ENCODE measurements around the gene SNX18.
A peak's percentile ranks its signal among the peaks of the same experiment; 100 is the strongest.
"Not testable (repeated sequence)": the region's sequence is repeated elsewhere in the genome, so short reads cannot be mapped to it uniquely, and the experiment has no call there.

SNX18 gene, protein sequence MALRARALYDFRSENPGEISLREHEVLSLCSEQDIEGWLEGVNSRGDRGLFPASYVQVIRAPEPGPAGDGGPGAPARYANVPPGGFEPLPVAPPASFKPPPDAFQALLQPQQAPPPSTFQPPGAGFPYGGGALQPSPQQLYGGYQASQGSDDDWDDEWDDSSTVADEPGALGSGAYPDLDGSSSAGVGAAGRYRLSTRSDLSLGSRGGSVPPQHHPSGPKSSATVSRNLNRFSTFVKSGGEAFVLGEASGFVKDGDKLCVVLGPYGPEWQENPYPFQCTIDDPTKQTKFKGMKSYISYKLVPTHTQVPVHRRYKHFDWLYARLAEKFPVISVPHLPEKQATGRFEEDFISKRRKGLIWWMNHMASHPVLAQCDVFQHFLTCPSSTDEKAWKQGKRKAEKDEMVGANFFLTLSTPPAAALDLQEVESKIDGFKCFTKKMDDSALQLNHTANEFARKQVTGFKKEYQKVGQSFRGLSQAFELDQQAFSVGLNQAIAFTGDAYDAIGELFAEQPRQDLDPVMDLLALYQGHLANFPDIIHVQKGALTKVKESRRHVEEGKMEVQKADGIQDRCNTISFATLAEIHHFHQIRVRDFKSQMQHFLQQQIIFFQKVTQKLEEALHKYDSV

DNA sequence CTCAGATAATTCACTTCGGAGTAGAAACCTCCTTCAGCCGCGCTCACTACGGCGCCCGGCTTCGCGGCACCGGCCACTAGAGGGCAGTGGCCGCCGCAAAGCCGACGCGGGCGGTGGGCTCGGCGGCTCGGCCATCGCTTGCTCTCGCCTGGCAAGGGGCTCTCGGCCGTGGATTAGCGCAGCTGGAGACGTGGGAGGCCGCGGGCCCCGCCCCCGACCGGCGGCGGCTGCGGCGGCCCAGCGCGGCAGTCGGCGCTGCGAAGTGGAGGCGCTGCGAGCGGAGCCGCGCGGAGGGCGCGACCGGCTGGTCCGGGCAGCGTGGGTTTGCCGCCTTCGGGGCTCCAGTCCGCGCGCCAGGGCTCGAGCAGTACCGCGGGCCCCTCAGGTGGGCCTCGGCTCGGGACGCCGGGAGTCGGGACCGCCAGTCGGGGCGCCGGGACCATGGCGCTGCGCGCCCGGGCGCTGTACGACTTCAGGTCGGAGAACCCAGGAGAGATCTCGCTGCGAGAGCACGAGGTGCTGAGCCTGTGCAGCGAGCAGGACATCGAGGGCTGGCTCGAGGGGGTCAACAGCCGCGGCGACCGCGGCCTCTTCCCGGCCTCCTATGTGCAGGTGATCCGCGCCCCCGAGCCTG, at the start of gene SNX18:
Gene SNX18, plus strand, starts transcription at position 248 of the 634 bp plus-strand sequence. Its CDS starts 194 bp downstream, at position 442.
- Histone ChIP-seq H3K4me3 (ENCODE audit: low read depth, low read length) (peak within 1 kb of the TSS; percentile 79), H3K27me3 (ENCODE audit: control insufficient read depth, insufficient read depth, low read length) (peaks cover 22% of the 10 kb centered on the region), H3K9ac (ENCODE audit: low read depth, low read length) (peak within 1 kb of the TSS; percentile 81), H3K4me1 (ENCODE audit: control insufficient read depth, insufficient read depth, low read length) (peaks cover 7% of the 10 kb centered on the region), H3K36me3 (ENCODE audit: control insufficient read depth, insufficient read depth, low read length) (peaks cover 4% of the 10 kb centered on the region), H3K9me3 (ENCODE audit: control insufficient read depth, insufficient read depth, low read length) (no peaks in the 10 kb centered on the region)

GRCh38 chr5:54469622-54470021, 47.9 kb upstream of the SNX18 start:
- no peaks in the 10 kb centered on the region for H3K4me1 ChIP-seq (ENCODE audit: control insufficient read depth, insufficient read depth, low read length)
- H3K9ac ChIP-seq (ENCODE audit: low read depth, low read length): no peak overlapping the region
- no peaks in the 10 kb centered on the region for H3K27me3 ChIP-seq (ENCODE audit: control insufficient read depth, insufficient read depth, low read length)
- H3K4me3 ChIP-seq (ENCODE audit: low read depth, low read length): no peak overlapping the region
- H3K9me3 ChIP-seq (ENCODE audit: control insufficient read depth, insufficient read depth, low read length): no peaks in the 10 kb centered on the region
- no peaks in the 10 kb centered on the region for H3K36me3 ChIP-seq (ENCODE audit: control insufficient read depth, insufficient read depth, low read length)

DNA sequence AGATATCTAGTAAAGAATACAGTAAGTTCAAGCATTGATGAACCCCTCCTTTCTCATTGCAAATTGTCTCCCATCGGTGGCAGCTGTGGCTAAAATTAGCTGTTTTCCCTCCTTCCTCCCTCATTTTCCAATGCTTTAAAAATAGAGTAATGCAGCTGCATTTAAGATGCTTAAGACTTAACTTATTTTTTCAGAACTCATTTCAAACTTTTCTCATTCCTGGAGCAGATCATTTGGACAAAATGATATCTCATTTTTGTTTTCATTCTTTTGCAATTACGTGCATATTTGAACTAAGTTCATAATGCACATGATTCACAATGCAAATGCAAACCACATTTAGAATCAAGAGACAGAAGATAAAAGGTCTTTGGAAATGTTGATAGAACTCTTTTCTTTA, 47.4 kb upstream of the SNX18 start:
- Histone ChIP-seq H3K4me3 (ENCODE audit: low read depth, low read length) (no peak overlapping the region), H3K9ac (ENCODE audit: low read depth, low read length) (no peak overlapping the region)

GRCh38 chr5:54470677-54471076, 46.9 kb upstream of the SNX18 start:
- H3K4me3 ChIP-seq (ENCODE audit: low read depth, low read length): no peak overlapping the region
- no peaks in the 10 kb centered on the region for H3K9me3 ChIP-seq (ENCODE audit: control insufficient read depth, insufficient read depth, low read length)
- no peak overlapping the region for H3K9ac ChIP-seq (ENCODE audit: low read depth, low read length)
- H3K36me3 ChIP-seq (ENCODE audit: control insufficient read depth, insufficient read depth, low read length): no peaks in the 10 kb centered on the region
- no peaks in the 10 kb centered on the region for H3K27me3 ChIP-seq (ENCODE audit: control insufficient read depth, insufficient read depth, low read length)
- no peaks in the 10 kb centered on the region for H3K4me1 ChIP-seq (ENCODE audit: control insufficient read depth, insufficient read depth, low read length)

More for the DNA sequence above, 47.4 kb upstream of the SNX18 start:
- Histone ChIP-seq H3K36me3 (ENCODE audit: control insufficient read depth, insufficient read depth, low read length) (no peaks in the 10 kb centered on the region), H3K4me1 (ENCODE audit: control insufficient read depth, insufficient read depth, low read length) (no peaks in the 10 kb centered on the region), H3K27me3 (ENCODE audit: control insufficient read depth, insufficient read depth, low read length) (no peaks in the 10 kb centered on the region), H3K9me3 (ENCODE audit: control insufficient read depth, insufficient read depth, low read length) (no peaks in the 10 kb centered on the region)

GRCh38 chr5:54471398-54471797, 46.2 kb upstream of the SNX18 start:
- no peaks in the 10 kb centered on the region for H3K27me3 ChIP-seq (ENCODE audit: control insufficient read depth, insufficient read depth, low read length)
- H3K4me3 ChIP-seq (ENCODE audit: low read depth, low read length): no peak overlapping the region
- H3K9ac ChIP-seq (ENCODE audit: low read depth, low read length): no peak overlapping the region
- no peaks in the 10 kb centered on the region for H3K4me1 ChIP-seq (ENCODE audit: control insufficient read depth, insufficient read depth, low read length)
- no peaks in the 10 kb centered on the region for H3K36me3 ChIP-seq (ENCODE audit: control insufficient read depth, insufficient read depth, low read length)
- no peaks in the 10 kb centered on the region for H3K9me3 ChIP-seq (ENCODE audit: control insufficient read depth, insufficient read depth, low read length)

- Histone ChIP-seq H3K4me1 (ENCODE audit: control insufficient read depth, insufficient read depth, low read length) (no peaks in the 10 kb centered on the region), H3K36me3 (ENCODE audit: control insufficient read depth, insufficient read depth, low read length) (no peaks in the 10 kb centered on the region), H3K9me3 (ENCODE audit: control insufficient read depth, insufficient read depth, low read length) (no peaks in the 10 kb centered on the region), H3K4me3 (ENCODE audit: low read depth, low read length) (no peak overlapping the region), H3K9ac (ENCODE audit: low read depth, low read length) (no peak overlapping the region), H3K27me3 (ENCODE audit: control insufficient read depth, insufficient read depth, low read length) (no peaks in the 10 kb centered on the region)
These were observed 40.9 kb upstream of the SNX18 start for GRCh38 chr5:54476682-54477081.

DNA sequence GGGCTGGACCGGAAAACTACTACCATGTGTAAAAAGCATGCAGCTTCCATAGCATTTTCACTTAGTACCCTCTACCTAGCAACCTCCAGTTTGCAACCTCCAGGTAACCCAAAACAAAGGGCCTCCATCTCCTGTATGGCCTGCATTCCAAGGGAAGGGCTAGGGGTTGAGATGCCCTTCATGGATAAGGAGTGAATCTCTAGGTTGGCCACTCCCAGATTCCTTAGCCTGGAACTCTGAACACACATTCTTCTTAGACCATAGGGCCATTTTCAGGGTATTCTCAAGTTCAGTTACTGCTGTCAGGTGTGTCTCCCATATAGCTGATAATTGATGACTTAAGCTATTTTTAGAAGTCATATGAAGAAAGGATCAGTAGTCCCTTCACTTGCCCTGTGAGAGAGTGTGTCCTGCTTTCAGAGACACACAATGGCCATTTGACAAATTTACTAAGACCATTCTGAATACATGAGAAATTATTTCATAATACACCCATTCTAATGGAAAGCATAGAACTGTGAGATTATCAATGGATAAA, 39.5 kb upstream of the SNX18 start:
- H3K9me3 ChIP-seq (ENCODE audit: control insufficient read depth, insufficient read depth, low read length): no peaks in the 10 kb centered on the region
- no peaks in the 10 kb centered on the region for H3K36me3 ChIP-seq (ENCODE audit: control insufficient read depth, insufficient read depth, low read length)
- no peak overlapping the region for H3K9ac ChIP-seq (ENCODE audit: low read depth, low read length)
- no peaks in the 10 kb centered on the region for H3K4me1 ChIP-seq (ENCODE audit: control insufficient read depth, insufficient read depth, low read length)
- H3K27me3 ChIP-seq (ENCODE audit: control insufficient read depth, insufficient read depth, low read length): no peaks in the 10 kb centered on the region
- H3K4me3 ChIP-seq (ENCODE audit: low read depth, low read length): no peak overlapping the region

GRCh38 chr5:54480296-54480695, 37.3 kb upstream of the SNX18 start:
- Histone ChIP-seq H3K27me3 (ENCODE audit: control insufficient read depth, insufficient read depth, low read length) (no peaks in the 10 kb centered on the region), H3K9ac (ENCODE audit: low read depth, low read length) (no peak overlapping the region), H3K36me3 (ENCODE audit: control insufficient read depth, insufficient read depth, low read length) (no peaks in the 10 kb centered on the region), H3K9me3 (ENCODE audit: control insufficient read depth, insufficient read depth, low read length) (no peaks in the 10 kb centered on the region), H3K4me1 (ENCODE audit: control insufficient read depth, insufficient read depth, low read length) (no peaks in the 10 kb centered on the region), H3K4me3 (ENCODE audit: low read depth, low read length) (no peak overlapping the region)

DNA sequence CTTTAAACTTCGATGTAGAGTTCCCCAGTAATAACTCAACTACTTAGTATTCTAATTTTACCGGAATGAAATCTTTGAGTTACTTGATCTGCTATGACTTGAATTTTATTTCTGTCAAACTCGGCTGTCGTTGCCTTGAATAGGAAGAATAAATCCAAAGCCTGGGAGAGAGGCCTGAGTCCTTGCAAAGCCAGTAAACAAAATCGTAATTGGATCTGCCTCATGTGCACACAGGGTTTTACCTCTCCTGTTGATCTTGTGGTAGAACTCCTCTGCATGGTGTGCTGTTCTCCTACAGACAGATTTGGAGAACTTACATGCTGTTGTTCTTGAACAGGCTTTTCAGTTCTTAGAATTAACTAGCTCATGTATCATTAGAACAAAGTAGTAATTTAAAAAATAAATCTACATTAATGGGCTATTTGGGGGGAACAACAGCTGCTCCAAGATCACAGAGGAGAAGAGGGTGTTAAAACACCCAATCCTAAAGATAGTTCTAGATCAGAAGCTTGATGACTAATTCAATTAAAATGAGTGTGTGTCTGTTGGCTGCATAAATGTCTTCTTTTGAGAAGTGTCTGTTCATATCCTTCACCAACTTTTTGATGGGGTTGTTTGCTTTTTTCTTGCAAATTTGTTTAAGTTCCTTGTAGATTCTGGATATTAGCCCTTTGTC, 33.2 kb upstream of the SNX18 start:
- Histone ChIP-seq H3K9ac (ENCODE audit: low read depth, low read length) (no peak overlapping the region), H3K36me3 (ENCODE audit: control insufficient read depth, insufficient read depth, low read length) (no peaks in the 10 kb centered on the region), H3K4me1 (ENCODE audit: control insufficient read depth, insufficient read depth, low read length) (no peaks in the 10 kb centered on the region), H3K4me3 (ENCODE audit: low read depth, low read length) (no peak overlapping the region), H3K9me3 (ENCODE audit: control insufficient read depth, insufficient read depth, low read length) (no peaks in the 10 kb centered on the region), H3K27me3 (ENCODE audit: control insufficient read depth, insufficient read depth, low read length) (no peaks in the 10 kb centered on the region)

DNA sequence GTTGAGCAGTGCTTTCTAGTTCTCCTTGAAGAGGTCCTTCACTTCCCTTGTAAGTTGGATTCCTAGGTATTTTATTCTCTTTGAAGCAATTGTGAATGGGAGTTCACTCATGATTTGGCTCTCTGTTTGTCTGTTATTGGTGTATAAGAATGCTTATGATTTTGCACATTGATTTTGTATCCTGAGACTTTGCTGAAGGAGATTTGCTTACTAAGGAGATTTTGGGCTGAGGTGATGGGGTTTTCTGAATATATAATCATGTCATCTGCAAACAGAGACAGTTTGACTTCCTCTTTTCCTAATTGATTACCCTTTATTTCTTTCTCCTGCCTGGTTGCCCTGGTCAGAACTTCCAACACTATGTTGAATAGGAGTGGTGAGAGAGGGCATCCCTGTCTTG, 31.9 kb upstream of the SNX18 start:
- not testable (repeated sequence) for H3K27me3 ChIP-seq (ENCODE audit: control insufficient read depth, insufficient read depth, low read length); H3K36me3 ChIP-seq (ENCODE audit: control insufficient read depth, insufficient read depth, low read length); H3K4me3 ChIP-seq (ENCODE audit: low read depth, low read length)

GRCh38 chr5:54489648-54489979, 27.9 kb upstream of the SNX18 start:
- H3K4me3 ChIP-seq (ENCODE audit: low read depth, low read length); H3K36me3 ChIP-seq (ENCODE audit: control insufficient read depth, insufficient read depth, low read length); H3K9ac ChIP-seq (ENCODE audit: low read depth, low read length); H3K27me3 ChIP-seq (ENCODE audit: control insufficient read depth, insufficient read depth, low read length); H3K4me1 ChIP-seq (ENCODE audit: control insufficient read depth, insufficient read depth, low read length); H3K9me3 ChIP-seq (ENCODE audit: control insufficient read depth, insufficient read depth, low read length): not testable (repeated sequence)

More for the DNA sequence above, 31.9 kb upstream of the SNX18 start:
- H3K9ac ChIP-seq (ENCODE audit: low read depth, low read length); H3K4me1 ChIP-seq (ENCODE audit: control insufficient read depth, insufficient read depth, low read length); H3K9me3 ChIP-seq (ENCODE audit: control insufficient read depth, insufficient read depth, low read length): not testable (repeated sequence)

Measured in iPS-15b (cell line).